Measurements from ENCODE around the gene PDE4D.
"Not testable (repeated sequence)": the region's sequence is repeated elsewhere in the genome, so short reads cannot be mapped to it uniquely, and the experiment has no call there.

The PDE4D gene

DNA sequence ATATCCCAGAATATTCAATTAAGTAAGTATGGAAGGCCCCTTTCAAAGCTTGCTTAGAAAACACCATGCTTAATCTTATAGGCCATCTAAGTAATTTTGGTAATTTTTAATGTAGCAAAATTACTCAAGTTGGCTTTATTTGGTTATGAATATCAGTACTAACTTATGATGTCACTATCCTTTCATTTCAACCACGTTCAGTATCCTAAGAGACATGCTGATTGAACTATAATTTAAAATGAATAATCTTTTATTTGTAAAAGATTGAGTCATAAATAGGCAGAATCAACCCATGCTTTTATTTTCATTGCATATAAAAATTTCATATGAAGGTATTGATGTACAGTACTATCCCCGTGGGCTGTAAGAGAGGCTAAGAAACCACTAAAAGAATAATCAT, 923.7 kb downstream of the PDE4D start:
- Histone ChIP-seq H3K27me3 (ENCODE audit: control insufficient read depth in 1 of 2, insufficient read depth in 2 of 2, low read length in 2 of 2) (no peaks in the 10 kb centered on the region), H3K4me1 (ENCODE audit: control insufficient read depth in 1 of 2, insufficient read depth in 2 of 2, low read length in 2 of 2) (no peaks in the 10 kb centered on the region)

GRCh38 chr5:58969253-58969652, 924.3 kb downstream of the PDE4D start:
- Histone ChIP-seq H3K9me3 (ENCODE audit: control insufficient read depth in 1 of 2, low read length in 2 of 2) (no peaks in the 10 kb centered on the region), H3K36me3 (ENCODE audit: control insufficient read depth in 1 of 2, insufficient read depth in 2 of 2, low read length in 2 of 2) (peaks cover 4 to 8% of the 10 kb centered on the region in 2 donors), H3K9ac (ENCODE audit: low read depth in 1 of 2, low read length in 2 of 2) (no peak overlapping the region), H3K4me1 (ENCODE audit: control insufficient read depth in 1 of 2, insufficient read depth in 2 of 2, low read length in 2 of 2) (no peaks in the 10 kb centered on the region), H3K27me3 (ENCODE audit: control insufficient read depth in 1 of 2, insufficient read depth in 2 of 2, low read length in 2 of 2) (no peaks in the 10 kb centered on the region), H3K4me3 (ENCODE audit: low read depth in 1 of 2, low read length in 2 of 2) (no peak overlapping the region), H3K27ac (ENCODE audit: low read depth, low read length) (no peak overlapping the region)

More for the DNA sequence above, 923.7 kb downstream of the PDE4D start:
- Histone ChIP-seq H3K9me3 (ENCODE audit: control insufficient read depth in 1 of 2, low read length in 2 of 2) (no peaks in the 10 kb centered on the region), H3K36me3 (ENCODE audit: control insufficient read depth in 1 of 2, insufficient read depth in 2 of 2, low read length in 2 of 2) (peaks cover 8 to 14% of the 10 kb centered on the region in 2 donors), H3K9ac (ENCODE audit: low read depth in 1 of 2, low read length in 2 of 2) (no peak overlapping the region), H3K4me3 (ENCODE audit: low read depth in 1 of 2, low read length in 2 of 2) (no peak overlapping the region), H3K27ac (ENCODE audit: low read depth, low read length) (no peak overlapping the region)

DNA sequence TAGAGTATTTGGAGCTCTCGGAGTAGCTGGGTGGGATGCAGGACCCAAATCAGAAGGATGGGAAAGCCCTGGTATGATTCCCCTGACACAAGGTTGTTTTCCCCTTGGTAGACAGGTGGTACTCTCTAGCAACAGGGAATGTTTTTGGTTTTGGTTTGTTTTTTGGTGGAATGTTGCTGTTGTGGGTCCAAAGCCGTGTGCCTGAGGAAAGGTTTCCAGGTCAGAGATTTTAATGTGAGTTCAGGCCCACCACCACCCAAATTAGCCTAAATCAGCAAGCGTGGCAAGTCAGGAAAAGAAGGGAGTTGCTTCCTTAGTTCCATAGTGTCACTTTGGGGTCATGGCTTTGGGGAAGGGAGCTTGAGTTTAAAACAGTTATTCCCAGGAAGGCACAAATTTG, 925.2 kb downstream of the PDE4D start:
- no peaks in the 10 kb centered on the region for H3K27me3 ChIP-seq (ENCODE audit: control insufficient read depth in 1 of 2, insufficient read depth in 2 of 2, low read length in 2 of 2)
- H3K4me1 ChIP-seq (ENCODE audit: control insufficient read depth in 1 of 2, insufficient read depth in 2 of 2, low read length in 2 of 2): no peaks in the 10 kb centered on the region
- H3K36me3 ChIP-seq (ENCODE audit: control insufficient read depth in 1 of 2, insufficient read depth in 2 of 2, low read length in 2 of 2): peaks cover 0 to 2% of the 10 kb centered on the region in 2 donors
- no peak overlapping the region for H3K4me3 ChIP-seq (ENCODE audit: low read depth in 1 of 2, low read length in 2 of 2)
- H3K9ac ChIP-seq (ENCODE audit: low read depth in 1 of 2, low read length in 2 of 2): no peak overlapping the region
- H3K27ac ChIP-seq (ENCODE audit: low read depth, low read length): no peak overlapping the region
- no peaks in the 10 kb centered on the region for H3K9me3 ChIP-seq (ENCODE audit: control insufficient read depth in 1 of 2, low read length in 2 of 2)

DNA sequence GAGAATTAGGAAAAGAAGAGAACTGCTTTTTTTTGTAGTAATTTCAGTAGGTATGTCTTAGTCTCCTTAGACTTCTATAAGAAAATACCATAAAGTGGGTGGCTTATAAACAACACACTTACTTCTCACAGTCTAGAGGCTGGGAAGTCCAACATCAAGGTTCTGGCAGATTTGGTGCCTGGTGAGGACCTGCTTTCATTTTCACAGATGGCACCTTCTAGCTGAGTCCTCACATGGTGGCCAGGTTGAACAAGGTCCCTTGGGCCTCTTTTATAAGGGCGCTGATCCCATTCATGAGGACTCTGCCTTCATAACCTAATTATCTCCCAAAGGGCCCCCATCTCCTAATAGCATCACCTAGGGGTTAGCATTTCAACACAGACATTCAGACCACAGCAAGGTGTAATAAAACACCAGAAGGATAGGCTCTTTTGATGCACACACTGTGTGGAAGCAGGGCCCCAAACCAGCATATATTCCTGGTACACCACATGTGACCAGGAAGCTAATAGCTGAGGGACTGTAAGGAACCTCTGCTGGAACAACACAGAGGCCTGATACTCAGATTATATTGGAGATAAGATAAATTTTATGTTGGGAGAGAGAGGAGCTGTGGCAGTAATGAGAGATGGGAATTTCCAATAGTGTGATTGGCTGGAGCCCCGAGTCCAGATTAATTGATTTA, 925.8 kb downstream of the PDE4D start:
- no peak overlapping the region for H3K4me3 ChIP-seq (ENCODE audit: low read depth in 1 of 2, low read length in 2 of 2)
- H3K9me3 ChIP-seq (ENCODE audit: control insufficient read depth in 1 of 2, low read length in 2 of 2): no peaks in the 10 kb centered on the region
- H3K36me3 ChIP-seq (ENCODE audit: control insufficient read depth in 1 of 2, insufficient read depth in 2 of 2, low read length in 2 of 2): no peaks in the 10 kb centered on the region
- no peak overlapping the region for H3K9ac ChIP-seq (ENCODE audit: low read depth in 1 of 2, low read length in 2 of 2)
- H3K27ac ChIP-seq (ENCODE audit: low read depth, low read length): no peak overlapping the region
- no peaks in the 10 kb centered on the region for H3K4me1 ChIP-seq (ENCODE audit: control insufficient read depth in 1 of 2, insufficient read depth in 2 of 2, low read length in 2 of 2)
- no peaks in the 10 kb centered on the region for H3K27me3 ChIP-seq (ENCODE audit: control insufficient read depth in 1 of 2, insufficient read depth in 2 of 2, low read length in 2 of 2)

DNA sequence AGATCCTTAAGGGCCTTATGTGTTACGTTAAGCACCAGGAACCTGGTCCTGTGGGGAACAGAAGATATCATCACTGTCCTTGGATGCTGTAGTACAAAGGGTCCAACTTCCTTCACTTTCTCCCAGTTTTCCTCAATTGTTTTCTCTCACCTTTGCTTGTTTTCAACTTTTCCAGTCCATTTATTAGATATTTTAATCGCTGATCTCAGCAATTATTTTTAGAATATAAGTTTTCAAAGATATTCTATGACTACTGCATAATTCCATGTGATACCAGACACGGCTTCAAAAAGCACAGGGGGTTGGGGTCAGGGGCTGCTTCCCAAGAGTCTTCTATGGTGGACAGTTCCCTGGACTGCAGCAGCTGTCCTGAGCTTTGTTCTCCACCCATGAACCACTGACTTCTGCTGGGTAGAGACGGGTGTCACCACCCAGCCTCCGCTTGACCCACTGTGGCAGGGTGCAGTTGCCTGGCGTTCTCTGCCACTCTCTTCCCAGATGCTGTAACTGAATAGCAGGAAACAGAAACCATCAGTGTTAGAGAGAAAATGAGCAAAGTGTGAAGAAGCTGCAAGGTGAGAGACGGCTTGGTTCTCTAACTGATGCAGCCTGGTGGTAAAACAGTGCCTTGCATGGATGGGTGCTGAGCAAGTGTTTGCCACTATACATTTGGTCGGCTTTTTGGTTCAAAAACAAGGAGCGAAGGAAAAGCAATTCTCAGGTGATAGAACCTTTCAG, 927.7 kb downstream of the PDE4D start:
- Histone ChIP-seq H3K27ac (ENCODE audit: low read depth, low read length) (no peak overlapping the region), H3K36me3 (ENCODE audit: control insufficient read depth in 1 of 2, insufficient read depth in 2 of 2, low read length in 2 of 2) (no peaks in the 10 kb centered on the region), H3K9ac (ENCODE audit: low read depth in 1 of 2, low read length in 2 of 2) (no peak overlapping the region)

GRCh38 chr5:58963821-58964220, 929.7 kb downstream of the PDE4D start:
- Histone ChIP-seq H3K9me3 (ENCODE audit: control insufficient read depth in 1 of 2, low read length in 2 of 2) (no peaks in the 10 kb centered on the region), H3K27ac (ENCODE audit: low read depth, low read length) (no peak overlapping the region), H3K36me3 (ENCODE audit: control insufficient read depth in 1 of 2, insufficient read depth in 2 of 2, low read length in 2 of 2) (no peaks in the 10 kb centered on the region), H3K27me3 (ENCODE audit: control insufficient read depth in 1 of 2, insufficient read depth in 2 of 2, low read length in 2 of 2) (no peaks in the 10 kb centered on the region), H3K4me3 (ENCODE audit: low read depth in 1 of 2, low read length in 2 of 2) (no peak overlapping the region), H3K4me1 (ENCODE audit: control insufficient read depth in 1 of 2, insufficient read depth in 2 of 2, low read length in 2 of 2) (no peaks in the 10 kb centered on the region), H3K9ac (ENCODE audit: low read depth in 1 of 2, low read length in 2 of 2) (no peak overlapping the region)

More for the DNA sequence above, 927.7 kb downstream of the PDE4D start:
- Histone ChIP-seq H3K4me1 (ENCODE audit: control insufficient read depth in 1 of 2, insufficient read depth in 2 of 2, low read length in 2 of 2) (no peaks in the 10 kb centered on the region), H3K4me3 (ENCODE audit: low read depth in 1 of 2, low read length in 2 of 2) (no peak overlapping the region), H3K27me3 (ENCODE audit: control insufficient read depth in 1 of 2, insufficient read depth in 2 of 2, low read length in 2 of 2) (no peaks in the 10 kb centered on the region), H3K9me3 (ENCODE audit: control insufficient read depth in 1 of 2, low read length in 2 of 2) (no peaks in the 10 kb centered on the region)

DNA sequence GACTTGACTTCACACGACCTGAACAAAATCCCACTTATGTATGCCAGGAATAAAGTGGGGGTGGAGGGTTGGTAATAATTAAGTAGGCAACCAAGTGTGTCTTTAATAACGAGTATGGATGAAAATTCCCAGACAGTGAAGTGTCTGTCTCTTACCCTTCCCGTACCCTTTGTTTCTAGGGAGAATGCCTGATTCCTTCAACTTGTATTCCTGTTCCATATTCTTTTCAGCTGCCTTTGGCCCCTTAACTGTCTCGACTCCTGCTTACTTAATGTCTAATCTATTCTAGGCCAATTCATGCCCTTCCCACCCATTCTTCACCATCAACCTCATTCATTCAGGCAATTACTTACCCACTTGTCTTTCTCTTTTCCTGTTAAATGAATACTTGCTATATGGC, 930.2 kb downstream of the PDE4D start:
- Histone ChIP-seq H3K27ac (ENCODE audit: low read depth, low read length) (no peak overlapping the region), H3K9ac (ENCODE audit: low read depth in 1 of 2, low read length in 2 of 2) (no peak overlapping the region), H3K4me1 (ENCODE audit: control insufficient read depth in 1 of 2, insufficient read depth in 2 of 2, low read length in 2 of 2) (no peaks in the 10 kb centered on the region), H3K4me3 (ENCODE audit: low read depth in 1 of 2, low read length in 2 of 2) (no peak overlapping the region), H3K9me3 (ENCODE audit: control insufficient read depth in 1 of 2, low read length in 2 of 2) (no peaks in the 10 kb centered on the region), H3K36me3 (ENCODE audit: control insufficient read depth in 1 of 2, insufficient read depth in 2 of 2, low read length in 2 of 2) (no peaks in the 10 kb centered on the region), H3K27me3 (ENCODE audit: control insufficient read depth in 1 of 2, insufficient read depth in 2 of 2, low read length in 2 of 2) (no peaks in the 10 kb centered on the region)

GRCh38 chr5:58961631-58962280, 931.8 kb downstream of the PDE4D start:
- H3K4me1 ChIP-seq (ENCODE audit: control insufficient read depth in 1 of 2, insufficient read depth in 2 of 2, low read length in 2 of 2): no peaks in the 10 kb centered on the region
- H3K27ac ChIP-seq (ENCODE audit: low read depth, low read length): no peak overlapping the region
- H3K4me3 ChIP-seq (ENCODE audit: low read depth in 1 of 2, low read length in 2 of 2): no peak overlapping the region
- H3K36me3 ChIP-seq (ENCODE audit: control insufficient read depth in 1 of 2, insufficient read depth in 2 of 2, low read length in 2 of 2): no peaks in the 10 kb centered on the region
- no peaks in the 10 kb centered on the region for H3K9me3 ChIP-seq (ENCODE audit: control insufficient read depth in 1 of 2, low read length in 2 of 2)
- H3K27me3 ChIP-seq (ENCODE audit: control insufficient read depth in 1 of 2, insufficient read depth in 2 of 2, low read length in 2 of 2): no peaks in the 10 kb centered on the region
- H3K9ac ChIP-seq (ENCODE audit: low read depth in 1 of 2, low read length in 2 of 2): no peak overlapping the region

- no peaks in the 10 kb centered on the region for H3K36me3 ChIP-seq (ENCODE audit: control insufficient read depth in 1 of 2, insufficient read depth in 2 of 2, low read length in 2 of 2)
- no peak overlapping the region for H3K27ac ChIP-seq (ENCODE audit: low read depth, low read length)
- no peaks in the 10 kb centered on the region for H3K9me3 ChIP-seq (ENCODE audit: control insufficient read depth in 1 of 2, low read length in 2 of 2)
- no peak overlapping the region for H3K9ac ChIP-seq (ENCODE audit: low read depth in 1 of 2, low read length in 2 of 2)
- H3K4me3 ChIP-seq (ENCODE audit: low read depth in 1 of 2, low read length in 2 of 2): no peak overlapping the region
- H3K27me3 ChIP-seq (ENCODE audit: control insufficient read depth in 1 of 2, insufficient read depth in 2 of 2, low read length in 2 of 2): no peaks in the 10 kb centered on the region
- H3K4me1 ChIP-seq (ENCODE audit: control insufficient read depth in 1 of 2, insufficient read depth in 2 of 2, low read length in 2 of 2): no peaks in the 10 kb centered on the region
Measured at GRCh38 chr5:58958701-58959100, 934.8 kb downstream of the PDE4D start.

GRCh38 chr5:58953218-58953617, 940.3 kb downstream of the PDE4D start:
- not testable (repeated sequence) for H3K27me3 ChIP-seq (ENCODE audit: control insufficient read depth in 1 of 2, insufficient read depth in 2 of 2, low read length in 2 of 2); H3K9me3 ChIP-seq (ENCODE audit: control insufficient read depth in 1 of 2, low read length in 2 of 2); H3K4me1 ChIP-seq (ENCODE audit: control insufficient read depth in 1 of 2, insufficient read depth in 2 of 2, low read length in 2 of 2); H3K36me3 ChIP-seq (ENCODE audit: control insufficient read depth in 1 of 2, insufficient read depth in 2 of 2, low read length in 2 of 2); H3K9ac ChIP-seq (ENCODE audit: low read depth in 1 of 2, low read length in 2 of 2); H3K27ac ChIP-seq (ENCODE audit: low read depth, low read length); H3K4me3 ChIP-seq (ENCODE audit: low read depth in 1 of 2, low read length in 2 of 2)

Data from duodenal mucosa (tissue), 2 donors.